GM21619 (cell line): ENCODE results near the gene MAP3K6.
A peak's percentile ranks its signal among the peaks of the same experiment; 100 is the strongest.
"Not testable (repeated sequence)": the region's sequence is repeated elsewhere in the genome, so short reads cannot be mapped to it uniquely, and the experiment has no call there.

Experiments
- ATAC-seq: cut with Tn5 transposase; IDR thresholded peaks from one replicate; pipeline ENCODE4 v1.9.1; 2021; ENCODE audit not compliant: unreplicated experiment

Gene MAP3K6

GRCh38 chr1:27366411-27367159 lies at the start of gene MAP3K6:
Gene MAP3K6 (minus strand): TSS chr1:27366961. CDS start chr1:27366597, 364 bp downstream.
- ATAC-seq = peak; percentile 26

- ATAC-seq = no peak
These were observed 47.3 kb upstream of the MAP3K6 start for GRCh38 chr1:27414091-27414490.

- no peak for ATAC-seq
These were observed 46.2 kb upstream of the MAP3K6 start for GRCh38 chr1:27413004-27413403.

- no peak for ATAC-seq
These were observed 45.7 kb upstream of the MAP3K6 start for GRCh38 chr1:27412502-27412901.

GRCh38 chr1:27410709-27411108 lies 43.9 kb upstream of the MAP3K6 start:
- no peak for ATAC-seq

GRCh38 chr1:27409669-27410068 lies 42.9 kb upstream of the MAP3K6 start:
- no peak for ATAC-seq

- ATAC-seq = no peak
These were observed 41.4 kb upstream of the MAP3K6 start for GRCh38 chr1:27408151-27408550.

GRCh38 chr1:27406791-27407190 lies 40.0 kb upstream of the MAP3K6 start:
- not testable (repeated sequence) for ATAC-seq

- ATAC-seq = no peak
These were observed 39.6 kb upstream of the MAP3K6 start for GRCh38 chr1:27406362-27406680.

- not testable (repeated sequence) for ATAC-seq
These were observed 39.0 kb upstream of the MAP3K6 start for GRCh38 chr1:27405598-27406361.

GRCh38 chr1:27405074-27405473 lies 38.3 kb upstream of the MAP3K6 start:
- no peak for ATAC-seq

GRCh38 chr1:27403931-27404330 lies 37.2 kb upstream of the MAP3K6 start:
- ATAC-seq = no peak

GRCh38 chr1:27403065-27403726 lies 36.4 kb upstream of the MAP3K6 start:
- peak; percentile 68 for ATAC-seq

- no peak for ATAC-seq
These were observed 35.6 kb upstream of the MAP3K6 start for GRCh38 chr1:27402349-27402754.

- ATAC-seq = no peak
These were observed 34.2 kb upstream of the MAP3K6 start for GRCh38 chr1:27400963-27401341.

GRCh38 chr1:27400082-27400962 lies 33.6 kb upstream of the MAP3K6 start:
- ATAC-seq = no peak

GRCh38 chr1:27399251-27400025 lies 32.7 kb upstream of the MAP3K6 start:
- no peak for ATAC-seq

GRCh38 chr1:27398405-27399149 lies 31.8 kb upstream of the MAP3K6 start:
- ATAC-seq = no peak

GRCh38 chr1:27397749-27398148 lies 31.0 kb upstream of the MAP3K6 start:
- ATAC-seq = no peak

GRCh38 chr1:27397110-27397509 lies 30.3 kb upstream of the MAP3K6 start:
- no peak for ATAC-seq
